AG04450 (cell line): ENCODE results near the gene NOC4L. TPM values are rescaled to one million over a fixed set of nuclear protein-coding genes. Genes with fewer than 3 reads are reported as not detected.
A peak's percentile ranks its signal among the peaks of the same experiment; 100 is the strongest.

Source experiments
- CTCF ChIA-PET: fragments of 300-600, 350-600 bp; formaldehyde crosslinking; extraction: SDS; loops from one replicate; lab custom pipeline; 2022; ENCODE audit warnings: antibody characterized with exemption, inconsistent platforms; lab: Charles Lee
- POLR2A ChIA-PET: fragments of 350-600 bp; formaldehyde crosslinking; extraction: SDS; loops from one replicate; lab custom pipeline; 2021; ENCODE audit warnings: antibody characterized with exemption, inconsistent platforms; lab: Yijun Ruan, JAX
- DNase-seq: peaks from one replicate; pipeline ENCODE4 v3.0.0-alpha.2; 2011; ENCODE audit warnings: low read depth, low spot score
- H3K27ac ChIP-seq: one replicate; pipeline ENCODE4 v1.5.1; 2012; ENCODE audit warnings: low read depth, low read length, control low read depth
- H3K27me3 ChIP-seq: one replicate; pipeline ENCODE4 v1.6.0; 2012; ENCODE audit warnings: low read length; ENCODE audit not compliant: control insufficient read depth, insufficient read depth
- H3K4me3 ChIP-seq: 2 replicates; pipeline ENCODE4 v1.5.1; 2011; ENCODE audit warnings: mild to moderate bottlenecking, low read depth, low read length, control low read depth
- H3K9me3 ChIP-seq: 2 replicates; pipeline ENCODE4 v1.5.1; 2012; ENCODE audit warnings: low read length; ENCODE audit not compliant: control insufficient read depth, insufficient read depth
- polyA plus RNA-seq: library from polyadenylated mRNA; depleted of rRNA; stranded (reverse); fragments of >200 nt; gene quantifications from 2 replicates; pipeline ENCODE4 v1.2.3, GENCODE V29; 2011
- TF ChIP-seq, protein P1 (sequence below): IDR thresholded peaks from 2 replicates; pipeline ENCODE4 v1.5.1; 2011; ENCODE audit warnings: low read depth, low read length, control low read depth, inconsistent platforms

NOC4L gene
- polyA plus RNA-seq, 1 experiment: 2.9 TPM

GRCh38 chr12:132168311-132169031 lies 24.2 kb downstream of the NOC4L start:
- DNase-seq: no peak
- Histone ChIP-seq H3K9me3 (peaks cover 18% of the 10 kb centered on the region), H3K27ac (no peak overlapping the region), H3K27me3 (peaks cover 28% of the 10 kb centered on the region), H3K4me3 (no peak overlapping the region)
- ChIA-PET CTCF (no interaction called here), POLR2A (no interaction called here)
- TF ChIP-seq, protein P1, sequence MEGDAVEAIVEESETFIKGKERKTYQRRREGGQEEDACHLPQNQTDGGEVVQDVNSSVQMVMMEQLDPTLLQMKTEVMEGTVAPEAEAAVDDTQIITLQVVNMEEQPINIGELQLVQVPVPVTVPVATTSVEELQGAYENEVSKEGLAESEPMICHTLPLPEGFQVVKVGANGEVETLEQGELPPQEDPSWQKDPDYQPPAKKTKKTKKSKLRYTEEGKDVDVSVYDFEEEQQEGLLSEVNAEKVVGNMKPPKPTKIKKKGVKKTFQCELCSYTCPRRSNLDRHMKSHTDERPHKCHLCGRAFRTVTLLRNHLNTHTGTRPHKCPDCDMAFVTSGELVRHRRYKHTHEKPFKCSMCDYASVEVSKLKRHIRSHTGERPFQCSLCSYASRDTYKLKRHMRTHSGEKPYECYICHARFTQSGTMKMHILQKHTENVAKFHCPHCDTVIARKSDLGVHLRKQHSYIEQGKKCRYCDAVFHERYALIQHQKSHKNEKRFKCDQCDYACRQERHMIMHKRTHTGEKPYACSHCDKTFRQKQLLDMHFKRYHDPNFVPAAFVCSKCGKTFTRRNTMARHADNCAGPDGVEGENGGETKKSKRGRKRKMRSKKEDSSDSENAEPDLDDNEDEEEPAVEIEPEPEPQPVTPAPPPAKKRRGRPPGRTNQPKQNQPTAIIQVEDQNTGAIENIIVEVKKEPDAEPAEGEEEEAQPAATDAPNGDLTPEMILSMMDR: no peak

- no peak for DNase-seq
- Histone ChIP-seq H3K27ac (no peak overlapping the region), H3K9me3 (peaks cover 22% of the 10 kb centered on the region), H3K27me3 (peaks cover 34% of the 10 kb centered on the region), H3K4me3 (no peak overlapping the region)
- TF ChIP-seq, protein P1: no peak
- ChIA-PET POLR2A (no interaction called here), CTCF (no interaction called here)
Measured at GRCh38 chr12:132169376-132169775, 25.1 kb downstream of the NOC4L start.

- H3K9me3 ChIP-seq: peaks cover 23% of the 10 kb centered on the region
- H3K27me3 ChIP-seq: peaks cover 42% of the 10 kb centered on the region
- CTCF ChIA-PET: no interaction called here
- H3K27ac ChIP-seq: peak overlapping the region; percentile 11
- POLR2A ChIA-PET: no interaction called here
- TF ChIP-seq, protein P1: no peak
- no peak overlapping the region for H3K4me3 ChIP-seq
- no peak for DNase-seq
Measured at GRCh38 chr12:132170094-132170636, 25.9 kb downstream of the NOC4L start.

DNA sequence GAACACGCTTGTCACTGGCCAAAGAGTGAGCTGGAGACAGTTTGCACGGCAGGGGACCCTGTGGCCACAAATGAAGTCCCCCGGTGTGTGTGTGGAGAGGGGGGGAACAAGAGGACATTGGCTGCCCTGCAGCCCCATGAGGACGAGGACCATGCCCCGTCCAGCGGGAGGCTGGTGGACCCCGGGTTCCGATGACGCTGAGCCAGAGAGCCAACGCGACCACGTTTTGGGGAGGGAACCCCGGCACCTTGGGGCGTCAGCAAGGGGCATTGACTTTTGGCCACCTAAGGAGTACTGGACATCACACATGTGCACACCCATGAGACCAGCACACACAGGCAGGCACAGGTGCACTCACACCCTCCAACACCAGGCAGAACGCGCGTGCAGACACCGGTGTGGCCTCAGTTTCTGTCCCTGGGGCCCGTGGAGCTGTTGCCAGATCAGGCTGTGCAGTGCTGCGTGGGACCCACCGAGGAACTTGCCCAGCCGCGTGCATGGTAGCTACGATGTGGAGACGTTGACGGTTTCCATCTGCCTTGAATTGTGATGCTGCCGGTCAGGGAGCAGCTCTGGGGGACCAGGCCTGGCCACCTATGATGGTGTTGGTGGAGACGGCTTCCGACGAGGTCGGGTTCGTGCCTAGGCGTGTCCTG lies 26.5 kb downstream of the NOC4L start:
- TF ChIP-seq, protein P1: no peak
- ChIA-PET POLR2A (interaction anchor here (0.9 kb wide), 1 partner anchor 19 kb away, joined by 4 read pairs; no protein-coding TSS in a partner anchor), CTCF (no interaction called here)
- no peak for DNase-seq
- Histone ChIP-seq H3K4me3 (no peak overlapping the region), H3K9me3 (peaks cover 23% of the 10 kb centered on the region), H3K27me3 (peaks cover 44% of the 10 kb centered on the region), H3K27ac (no peak overlapping the region)
